Loucy (cell line): ENCODE results near the gene DGUOK.
A peak's percentile ranks its signal among the peaks of the same experiment; 100 is the strongest.

Experiments
- H2AFZ ChIP-seq: fragments of 200-600 bp; sonication (generic); 2 replicates; pipeline ENCODE4 v1.6.0; 2016; ENCODE audit warnings: antibody characterized with exemption, mild to moderate bottlenecking, low read length, moderate library complexity
- H3F3A ChIP-seq: fragments of 200-600 bp; 2 replicates; pipeline ENCODE4 v1.6.0; 2016; ENCODE audit warnings: antibody characterized with exemption, low read depth, mild to moderate bottlenecking
- H3K27me3 ChIP-seq: fragments of 200-600 bp; sonication (generic); 2 replicates; pipeline ENCODE4 v1.6.1; 2014; ENCODE audit warnings: low read length, mild to moderate bottlenecking; ENCODE audit not compliant: insufficient read depth, poor library complexity, severe bottlenecking
- H3K36me3 ChIP-seq: fragments of 200-600 bp; sonication (generic); 2 replicates; pipeline ENCODE4 v1.6.1; 2016; ENCODE audit warnings: low read length; ENCODE audit not compliant: insufficient read depth
- H3K4me1 ChIP-seq: fragments of 200-600 bp; sonication (generic); 2 replicates; pipeline ENCODE4 v1.5.1; 2014; ENCODE audit warnings: low read length, mild to moderate bottlenecking; ENCODE audit not compliant: insufficient read depth, poor library complexity, severe bottlenecking
- H3K4me2 ChIP-seq: fragments of 200-600 bp; sonication (generic); 2 replicates; pipeline ENCODE4 v1.6.0; 2014; ENCODE audit warnings: antibody characterized with exemption, low read length, low read depth, mild to moderate bottlenecking; ENCODE audit not compliant: poor library complexity, severe bottlenecking
- H3K4me3 ChIP-seq: fragments of 200-600 bp; sonication (generic); 2 replicates; pipeline ENCODE4 v1.5.1; 2014; ENCODE audit warnings: low read length, mild to moderate bottlenecking, mixed read lengths; ENCODE audit not compliant: poor library complexity, severe bottlenecking
- H3K79me2 ChIP-seq: fragments of 200-600 bp; sonication (generic); 2 replicates; pipeline ENCODE4 v1.6.1; 2014; ENCODE audit warnings: low read length; ENCODE audit not compliant: insufficient read depth
- H3K9ac ChIP-seq: fragments of 200-600 bp; sonication (generic); 2 replicates; pipeline ENCODE4 v1.6.0; 2014; ENCODE audit warnings: mild to moderate bottlenecking, low read depth, low read length, moderate library complexity; ENCODE audit not compliant: poor library complexity, severe bottlenecking
- H3K9me2 ChIP-seq: fragments of 200-600 bp; sonication (generic); replicated peaks from 2 replicates; pipeline ENCODE4 v1.6.1; 2016; ENCODE audit warnings: low read depth, low read length, mixed read lengths
- H3K9me3 ChIP-seq: fragments of 200-600 bp; sonication (generic); 2 replicates; pipeline ENCODE4 v1.6.1; 2014; ENCODE audit warnings: mild to moderate bottlenecking, antibody characterized with exemption, low read length, low read depth; ENCODE audit not compliant: insufficient read depth
- H4K20me1 ChIP-seq: fragments of 200-600 bp; sonication (generic); 2 replicates; pipeline ENCODE4 v1.6.0; 2014; ENCODE audit warnings: antibody characterized with exemption, low read length, mild to moderate bottlenecking; ENCODE audit not compliant: insufficient read depth, poor library complexity, severe bottlenecking
- EZH2phosphoT487 ChIP-seq: fragments of 200-600 bp; IDR thresholded peaks from 2 replicates; pipeline ENCODE4 v1.6.1; 2018; ENCODE audit warnings: antibody characterized with exemption, mild to moderate bottlenecking, moderate library complexity, borderline replicate concordance
- TF ChIP-seq, protein P1 (sequence below): fragments of 200-600 bp; sonication (generic); conservative IDR thresholded peaks from 2 replicates; pipeline ENCODE4 v1.5.1; 2014; ENCODE audit warnings: mild to moderate bottlenecking, antibody characterized with exemption, low read length

The DGUOK gene

DNA sequence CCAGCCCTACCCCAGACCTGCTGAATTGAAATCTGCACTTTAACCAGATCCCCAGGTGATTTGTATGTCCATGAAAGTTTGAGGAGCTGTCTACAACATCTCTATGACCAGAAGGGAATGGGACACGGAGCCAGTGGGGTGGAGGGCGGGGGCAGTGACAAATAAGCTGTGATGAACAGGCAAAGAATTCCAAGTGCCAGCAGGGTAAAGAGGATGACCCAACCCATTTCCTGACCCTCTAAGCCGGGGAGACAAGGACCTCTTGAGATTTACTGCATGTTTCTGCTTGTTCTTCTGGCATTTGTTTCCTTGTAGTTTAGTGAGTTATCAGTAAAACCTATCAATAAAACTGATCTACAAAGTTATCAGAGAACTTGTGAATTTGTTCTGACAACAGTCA, 66.7 kb downstream of the DGUOK start:
- Histone ChIP-seq H3K4me2 (peak overlapping the region; percentile 96), H4K20me1 (peaks cover 98% of the 10 kb centered on the region), H3K27me3 (no peaks in the 10 kb centered on the region), H3F3A (no peaks in the 10 kb centered on the region), H2AFZ (no peak overlapping the region), H3K9me3 (no peaks in the 10 kb centered on the region), H3K79me2 (peaks cover 100% of the 10 kb centered on the region), H3K36me3 (peaks cover 7% of the 10 kb centered on the region; the same call in 1 of the 2 replicates), H3K4me3 (peak overlapping the region; percentile 49), H3K9ac (peak overlapping the region; percentile 25), H3K9me2 (no peaks in the 10 kb centered on the region), H3K4me1 (peaks cover 75% of the 10 kb centered on the region)
- TF ChIP-seq EZH2phosphoT487, result no peak
- TF ChIP-seq, protein P1, sequence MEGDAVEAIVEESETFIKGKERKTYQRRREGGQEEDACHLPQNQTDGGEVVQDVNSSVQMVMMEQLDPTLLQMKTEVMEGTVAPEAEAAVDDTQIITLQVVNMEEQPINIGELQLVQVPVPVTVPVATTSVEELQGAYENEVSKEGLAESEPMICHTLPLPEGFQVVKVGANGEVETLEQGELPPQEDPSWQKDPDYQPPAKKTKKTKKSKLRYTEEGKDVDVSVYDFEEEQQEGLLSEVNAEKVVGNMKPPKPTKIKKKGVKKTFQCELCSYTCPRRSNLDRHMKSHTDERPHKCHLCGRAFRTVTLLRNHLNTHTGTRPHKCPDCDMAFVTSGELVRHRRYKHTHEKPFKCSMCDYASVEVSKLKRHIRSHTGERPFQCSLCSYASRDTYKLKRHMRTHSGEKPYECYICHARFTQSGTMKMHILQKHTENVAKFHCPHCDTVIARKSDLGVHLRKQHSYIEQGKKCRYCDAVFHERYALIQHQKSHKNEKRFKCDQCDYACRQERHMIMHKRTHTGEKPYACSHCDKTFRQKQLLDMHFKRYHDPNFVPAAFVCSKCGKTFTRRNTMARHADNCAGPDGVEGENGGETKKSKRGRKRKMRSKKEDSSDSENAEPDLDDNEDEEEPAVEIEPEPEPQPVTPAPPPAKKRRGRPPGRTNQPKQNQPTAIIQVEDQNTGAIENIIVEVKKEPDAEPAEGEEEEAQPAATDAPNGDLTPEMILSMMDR, result no peak

DNA sequence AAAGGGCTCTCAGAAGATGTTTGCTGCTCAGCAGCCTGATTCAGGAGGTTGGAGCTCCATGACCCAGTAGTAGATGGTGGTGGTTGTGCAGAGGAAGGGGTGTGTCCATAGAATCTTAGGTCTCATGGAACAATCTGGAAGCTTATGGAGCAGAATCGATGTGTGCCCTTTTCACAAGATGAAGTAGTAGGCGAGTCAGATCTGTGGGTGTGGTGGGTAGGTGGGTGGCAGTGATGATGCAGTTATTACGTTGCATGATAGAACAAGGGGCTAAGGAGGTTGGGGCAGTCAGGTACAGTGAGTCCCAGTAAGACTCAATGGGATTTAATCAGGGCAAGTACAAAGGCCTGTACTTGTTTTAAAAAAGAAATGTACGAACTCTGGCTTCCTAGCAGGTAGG, 67.1 kb downstream of the DGUOK start:
- H3K9ac ChIP-seq, result peak overlapping the region; percentile 25
- H3K9me2 ChIP-seq, result no peaks in the 10 kb centered on the region
- TF ChIP-seq, protein P1, result no peak
- TF ChIP-seq EZH2phosphoT487, result no peak
- peaks cover 72% of the 10 kb centered on the region for H3K4me1 ChIP-seq
- no peaks in the 10 kb centered on the region for H3F3A ChIP-seq
- H3K4me2 ChIP-seq, result peak overlapping the region; percentile 96
- peaks cover 11% of the 10 kb centered on the region; the same call in 1 of the 2 replicates for H3K36me3 ChIP-seq
- peak overlapping the region; percentile 49 for H3K4me3 ChIP-seq
- no peaks in the 10 kb centered on the region for H3K27me3 ChIP-seq
- H4K20me1 ChIP-seq, result peaks cover 98% of the 10 kb centered on the region
- no peaks in the 10 kb centered on the region for H3K9me3 ChIP-seq
- H2AFZ ChIP-seq, result no peak overlapping the region
- peaks cover 100% of the 10 kb centered on the region for H3K79me2 ChIP-seq

DNA sequence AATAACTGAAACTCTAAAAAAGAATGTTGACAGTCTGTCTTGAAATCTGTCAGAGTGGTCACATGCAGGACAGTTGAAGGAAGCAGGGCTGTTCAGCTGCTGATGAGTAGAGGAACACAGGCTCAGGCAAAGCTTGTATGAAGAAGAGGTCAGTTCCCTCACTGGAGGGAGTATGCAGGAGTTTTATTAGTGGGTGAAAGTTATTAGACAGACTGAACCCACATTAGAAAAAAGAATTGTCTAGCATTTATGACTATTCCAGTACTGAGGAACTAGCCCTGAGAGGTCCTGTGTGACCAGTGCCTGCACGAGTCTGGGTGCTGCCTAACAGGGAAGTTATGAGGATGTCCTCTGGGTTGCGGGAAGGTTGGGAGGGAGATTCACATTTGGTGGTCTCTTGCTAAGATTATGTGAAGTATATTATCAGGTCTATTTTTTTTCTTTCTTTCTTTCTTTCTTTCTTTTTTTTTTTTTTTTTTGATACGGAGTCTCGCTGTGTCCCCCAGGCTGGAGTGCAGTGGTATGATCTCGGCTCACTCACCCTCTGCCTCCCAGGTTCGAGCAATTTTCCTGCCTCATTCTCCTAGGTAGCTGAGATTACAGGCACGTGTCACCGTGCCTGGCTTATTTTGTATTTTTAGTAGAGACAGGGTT, 67.6 kb downstream of the DGUOK start:
- H3K9me3 ChIP-seq, result no peaks in the 10 kb centered on the region
- peak overlapping the region; percentile 25 for H3K9ac ChIP-seq
- H3K9me2 ChIP-seq, result no peaks in the 10 kb centered on the region
- H3K79me2 ChIP-seq, result peaks cover 100% of the 10 kb centered on the region
- H3K27me3 ChIP-seq, result no peaks in the 10 kb centered on the region
- TF ChIP-seq, protein P1, result no peak
- TF ChIP-seq EZH2phosphoT487, result no peak
- peaks cover 98% of the 10 kb centered on the region for H4K20me1 ChIP-seq
- H3F3A ChIP-seq, result no peaks in the 10 kb centered on the region
- peak overlapping the region; percentile 49 for H3K4me3 ChIP-seq
- peak overlapping the region; percentile 96 for H3K4me2 ChIP-seq
- no peak overlapping the region for H2AFZ ChIP-seq
- peaks cover 17% of the 10 kb centered on the region; the same call in 1 of the 2 replicates for H3K36me3 ChIP-seq
- peaks cover 72% of the 10 kb centered on the region for H3K4me1 ChIP-seq
